GM23248 (cell line): ENCODE data around the gene MRPS34. TPM values are rescaled to one million over a fixed set of nuclear protein-coding genes. Genes with fewer than 3 reads are reported as not detected.

Experiments
- DNase-seq: peaks from one replicate; pipeline ENCODE4 v3.0.0-alpha.2; 2015
- H2AFZ ChIP-seq: fragments of 200-600 bp; sonication (generic); 2 replicates; pipeline ENCODE4 v1.6.1; 2016; ENCODE audit warnings: antibody characterized with exemption
- H3F3A ChIP-seq: fragments of 200-600 bp; sonication (generic); 2 replicates; pipeline ENCODE4 v1.6.1; 2016; ENCODE audit warnings: mild to moderate bottlenecking, antibody characterized with exemption, mixed run types; ENCODE audit not compliant: insufficient read depth
- H3K27ac ChIP-seq: fragments of 200-600 bp; sonication (generic); 2 replicates; pipeline ENCODE4 v1.5.1; 2016; ENCODE audit warnings: mild to moderate bottlenecking
- H3K27me3 ChIP-seq: fragments of 200-600 bp; sonication (generic); replicated peaks from 2 replicates; pipeline ENCODE4 v1.6.1; 2016; ENCODE audit warnings: mild to moderate bottlenecking; ENCODE audit not compliant: insufficient read depth
- H3K36me3 ChIP-seq: fragments of 200-600 bp; sonication (generic); 2 replicates; pipeline ENCODE4 v1.6.1; 2016; ENCODE audit warnings: low read depth, mild to moderate bottlenecking
- H3K4me1 ChIP-seq: fragments of 200-600 bp; sonication (generic); 2 replicates; pipeline ENCODE4 v1.6.1; 2016; ENCODE audit warnings: mild to moderate bottlenecking; ENCODE audit not compliant: insufficient read depth
- H3K4me2 ChIP-seq: fragments of 200-600 bp; sonication (generic); one replicate; pipeline ENCODE4 v1.6.1; 2016; ENCODE audit warnings: mild to moderate bottlenecking; ENCODE audit not compliant: unreplicated experiment
- H3K4me3 ChIP-seq: fragments of 200-600 bp; sonication (generic); 2 replicates; pipeline ENCODE4 v1.5.1; 2016; ENCODE audit warnings: mild to moderate bottlenecking
- H3K79me2 ChIP-seq: fragments of 200-600 bp; sonication (generic); 2 replicates; pipeline ENCODE4 v1.6.1; 2016; ENCODE audit warnings: mild to moderate bottlenecking; ENCODE audit not compliant: insufficient read depth
- H3K9ac ChIP-seq: fragments of 200-600 bp; sonication (generic); 2 replicates; pipeline ENCODE4 v1.6.1; 2016; ENCODE audit warnings: mild to moderate bottlenecking
- H3K9me2 ChIP-seq: fragments of 200-600 bp; sonication (generic); 2 replicates; pipeline ENCODE4 v1.6.1; 2016; ENCODE audit warnings: mixed run types, mild to moderate bottlenecking, moderate library complexity; ENCODE audit not compliant: insufficient read depth
- H3K9me3 ChIP-seq: fragments of 200-600 bp; sonication (generic); one replicate; pipeline ENCODE4 v1.6.1; 2017; ENCODE audit warnings: low read depth
- H4K20me1 ChIP-seq: fragments of 200-600 bp; sonication (generic); 2 replicates; pipeline ENCODE4 v1.6.0; 2016; ENCODE audit not compliant: insufficient read depth
- EZH2 ChIP-seq: fragments of 200-600 bp; sonication (generic); IDR thresholded peaks from 2 replicates; pipeline ENCODE4 v1.6.1; 2018; ENCODE audit warnings: antibody characterized with exemption, mild to moderate bottlenecking; ENCODE audit not compliant: insufficient read depth, poor library complexity, severe bottlenecking
- EZH2phosphoT487 ChIP-seq: fragments of 200-600 bp; sonication (generic); IDR thresholded peaks from 2 replicates; pipeline ENCODE4 v1.6.1; 2018; ENCODE audit warnings: antibody characterized with exemption, moderate library complexity, mild to moderate bottlenecking, low read depth; ENCODE audit not compliant: insufficient read depth
- whole genome bisulfite sequencing, 2 experiments: methylation state at CpG; one replicate each; pipeline ENCODE4 v1.1.6; 2015 to 2017; ENCODE audit warnings: low lambda C conversion rate in 2 of 2, low coverage in 1 of 2; ENCODE audit errors: missing lambda C conversion rate in 2 of 2; 5-methylcytosine and 5-hydroxymethylcytosine counted together
- in situ Hi-C: fragments of 300-500 bp; cut with MboI; formaldehyde crosslinking; loops from 2 replicates; pipeline ENCODE4 v1.15.0; 2020
- polyA plus RNA-seq: library from polyadenylated mRNA; unstranded; fragments of >200 nt; fragmentation: Nextera tagmentation; extraction: Ambion mirVana; gene quantifications from 2 replicates; pipeline ENCODE4 v1.2.1, GENCODE V29; 2016
- total RNA-seq: library from RNA; depleted of rRNA; stranded (reverse); fragments of >200 nt; shearing (Covaris generic); gene quantifications from 2 replicates; pipeline ENCODE4 v1.2.3, GENCODE V29; 2014

Gene MRPS34
- total and polyA plus RNA-seq, 2 experiments from 2014 or later, result 96.5 to 119 TPM

DNA sequence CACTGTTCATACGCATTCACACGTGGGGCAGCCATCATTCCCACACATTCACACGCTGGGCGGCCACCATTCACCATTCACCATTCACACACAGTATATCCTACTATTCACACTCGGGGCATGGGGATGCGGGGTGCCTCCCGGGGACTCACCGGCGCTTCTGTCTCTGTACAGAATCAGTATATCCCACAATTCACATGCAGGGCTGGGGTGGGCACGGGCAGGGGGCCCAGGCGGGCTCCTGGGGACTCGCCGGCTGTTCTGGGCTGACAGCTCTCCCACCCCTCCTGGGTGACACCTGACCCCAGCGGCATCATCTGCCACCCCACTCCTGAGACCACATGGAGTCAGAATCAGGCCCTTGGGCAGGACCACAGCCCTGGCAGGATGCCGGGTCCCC is 11.2 kb downstream of the MRPS34 start:
- Histone ChIP-seq H3K27ac (no peak overlapping the region), H3K36me3 (no peaks in the 10 kb centered on the region), H2AFZ (no peak overlapping the region), H3K4me1 (no peaks in the 10 kb centered on the region), H3K4me3 (no peak overlapping the region), H3K27me3 (no peaks in the 10 kb centered on the region), H3K4me2 (no peak overlapping the region), H3K79me2 (no peaks in the 10 kb centered on the region), H3K9me3 (no peaks in the 10 kb centered on the region), H3K9me2 (no peaks in the 10 kb centered on the region), H3K9ac (no peak overlapping the region), H3F3A (no peaks in the 10 kb centered on the region), H4K20me1 (no peaks in the 10 kb centered on the region)
- WGBS, 2 experiments, result 84 to 86% methylated on average over 14 to 15 of the region's 15 CpGs
- in situ Hi-C loops, result no loop called here
- no peak for DNase-seq
- TF ChIP-seq EZH2, result no peak
- TF ChIP-seq EZH2phosphoT487, result no peak

DNA sequence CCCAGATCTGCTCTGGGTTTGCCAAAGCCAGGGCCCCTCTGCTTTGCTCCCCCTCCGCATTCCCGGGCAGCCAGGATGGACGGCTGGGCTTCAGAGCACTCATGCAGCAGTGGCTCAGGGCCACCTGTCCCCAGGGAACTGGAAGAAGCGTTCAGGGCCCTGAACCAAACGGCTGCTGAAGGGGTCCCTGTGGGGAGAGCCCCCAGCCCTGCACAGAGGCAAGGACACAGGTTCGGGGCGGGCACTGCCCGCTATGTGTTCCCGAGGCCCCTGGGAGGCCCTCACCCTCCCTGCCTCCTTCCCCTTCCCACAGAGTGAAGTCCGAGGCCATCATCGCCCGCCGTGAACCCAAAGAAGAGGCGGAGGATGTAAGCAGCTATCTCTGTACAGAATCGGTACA is 12.0 kb downstream of the MRPS34 start:
- H3K36me3 ChIP-seq, result no peaks in the 10 kb centered on the region
- WGBS, 2 experiments, result 93 to 94% methylated on average over 15 of the region's 15 CpGs
- in situ Hi-C loops, result no loop called here

GRCh38 chr16:1759511-1759910 is 13.4 kb downstream of the MRPS34 start:
- Histone ChIP-seq H3K9ac (no peak overlapping the region), H3K4me2 (no peak overlapping the region), H3K36me3 (no peaks in the 10 kb centered on the region), H3K27ac (no peak overlapping the region), H3K79me2 (peaks cover 7% of the 10 kb centered on the region; the same call in 1 of the 2 replicates), H2AFZ (no peak overlapping the region), H3K9me2 (no peaks in the 10 kb centered on the region), H3K27me3 (no peaks in the 10 kb centered on the region), H3F3A (no peaks in the 10 kb centered on the region), H3K9me3 (no peaks in the 10 kb centered on the region), H3K4me1 (no peaks in the 10 kb centered on the region), H3K4me3 (no peak overlapping the region), H4K20me1 (no peaks in the 10 kb centered on the region)
- in situ Hi-C loops, result no loop called here
- 90 to 93% methylated on average over 16 to 20 of the region's 21 CpGs for WGBS, 2 experiments
- no peak for TF ChIP-seq EZH2
- no peak for TF ChIP-seq EZH2phosphoT487
- DNase-seq, result no peak

More for the DNA sequence above, 12.0 kb downstream of the MRPS34 start:
- no peak overlapping the region for H3K27ac ChIP-seq
- no peaks in the 10 kb centered on the region for H3F3A ChIP-seq
- H2AFZ ChIP-seq, result no peak overlapping the region
- DNase-seq, result no peak
- no peaks in the 10 kb centered on the region for H4K20me1 ChIP-seq
- no peaks in the 10 kb centered on the region for H3K9me2 ChIP-seq
- no peaks in the 10 kb centered on the region for H3K9me3 ChIP-seq
- no peak overlapping the region for H3K4me3 ChIP-seq
- H3K9ac ChIP-seq, result no peak overlapping the region
- no peaks in the 10 kb centered on the region for H3K4me1 ChIP-seq
- H3K4me2 ChIP-seq, result no peak overlapping the region
- TF ChIP-seq EZH2, result no peak
- TF ChIP-seq EZH2phosphoT487, result no peak
- H3K27me3 ChIP-seq, result no peaks in the 10 kb centered on the region
- no peaks in the 10 kb centered on the region for H3K79me2 ChIP-seq

DNA sequence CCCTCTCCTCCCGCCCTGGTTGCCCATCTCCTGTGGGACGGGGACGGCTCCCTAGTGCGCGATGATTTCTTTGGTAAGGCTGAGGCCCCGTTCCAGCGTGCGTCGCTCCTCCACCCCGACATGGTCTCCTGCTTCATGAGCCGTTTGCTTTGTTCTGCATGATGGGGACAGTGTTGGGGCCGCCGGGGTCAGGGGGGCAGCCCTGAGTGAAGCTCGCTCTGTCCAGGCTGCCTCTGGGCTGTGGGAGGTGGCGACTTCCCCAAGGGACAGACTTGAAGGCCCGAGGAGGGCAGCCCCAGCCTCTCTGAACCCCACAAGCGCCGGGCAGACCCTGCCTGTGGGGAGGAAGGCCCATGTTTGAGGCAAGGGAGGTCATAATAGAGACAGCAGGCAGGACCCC is 14.0 kb downstream of the MRPS34 start:
- Histone ChIP-seq H4K20me1 (no peaks in the 10 kb centered on the region), H3F3A (no peaks in the 10 kb centered on the region), H2AFZ (no peak overlapping the region), H3K9me3 (no peaks in the 10 kb centered on the region), H3K9me2 (no peaks in the 10 kb centered on the region), H3K79me2 (peaks cover 7% of the 10 kb centered on the region; the same call in 1 of the 2 replicates), H3K36me3 (no peaks in the 10 kb centered on the region), H3K27ac (no peak overlapping the region), H3K4me3 (no peak overlapping the region), H3K4me1 (no peaks in the 10 kb centered on the region), H3K4me2 (no peak overlapping the region), H3K9ac (no peak overlapping the region), H3K27me3 (no peaks in the 10 kb centered on the region)
- 95 to 97% methylated on average over 17 to 18 of the region's 18 CpGs for WGBS, 2 experiments
- in situ Hi-C loops, result no loop called here
- TF ChIP-seq EZH2, result no peak
- TF ChIP-seq EZH2phosphoT487, result no peak
- DNase-seq, result no peak
